Peyer's patch (tissue), 4 donors: ENCODE data around the gene RERE.

Experiments
- POLR2A ChIP-seq, 2 donors: fragments of 450-650 bp; IDR thresholded peaks; one replicate each; pipeline ENCODE4 v1.5.1; 2017; ENCODE audit warnings: antibody characterized with exemption in 2 of 2, mild to moderate bottlenecking in 2 of 2, moderate library complexity in 2 of 2
- TF ChIP-seq, protein P1 (sequence below), 6 experiments: fragments of 450-650 bp in 4 of 6; fragments of 200-600 bp in 2 of 6; sonication (generic) in 1 of 6; IDR thresholded peaks; one replicate each; pipeline ENCODE4 v1.5.1; 2017 to 2019; ENCODE audit warnings: antibody characterized with exemption in 6 of 6, mild to moderate bottlenecking in 3 of 6, moderate library complexity in 1 of 6

DNA sequence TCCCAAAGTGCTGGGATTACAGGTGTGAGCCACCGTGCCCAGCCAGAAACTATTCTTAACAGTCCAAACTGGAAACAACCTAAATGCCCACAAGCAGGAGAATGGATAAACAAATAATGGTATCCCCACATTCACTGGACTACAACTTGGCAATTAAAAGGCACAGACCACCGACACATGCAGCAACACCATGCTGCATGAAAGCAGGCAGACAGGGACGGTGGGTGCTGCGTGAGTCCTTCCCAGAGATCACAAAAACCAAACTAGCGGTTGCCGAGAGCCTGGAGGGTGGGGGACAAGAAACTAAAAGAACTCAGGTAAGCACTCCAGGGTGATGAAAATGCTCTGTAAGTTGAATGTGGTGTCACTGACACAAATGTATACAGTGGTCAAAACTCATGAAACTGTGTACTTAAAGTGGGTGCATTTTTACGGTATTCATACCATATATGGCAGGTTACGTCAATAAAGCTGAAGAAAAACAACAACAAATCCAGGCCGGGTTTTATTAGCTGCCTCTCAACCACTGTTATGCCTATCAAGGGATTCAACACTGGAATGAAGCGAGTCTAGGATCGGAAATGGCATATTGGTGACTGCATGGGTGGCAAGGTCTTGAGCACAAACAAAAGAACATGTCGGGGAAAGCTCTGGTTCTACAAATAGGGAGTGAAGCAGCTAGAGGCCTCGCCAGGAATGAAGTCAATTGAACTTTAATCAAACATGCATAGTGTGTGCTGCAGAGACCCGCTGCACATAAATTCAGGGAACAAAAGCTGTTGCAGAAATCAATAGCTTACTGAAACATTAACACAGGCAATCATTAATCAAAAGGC lies 447.2 kb downstream of the RERE start:
- TF ChIP-seq, protein P1, sequence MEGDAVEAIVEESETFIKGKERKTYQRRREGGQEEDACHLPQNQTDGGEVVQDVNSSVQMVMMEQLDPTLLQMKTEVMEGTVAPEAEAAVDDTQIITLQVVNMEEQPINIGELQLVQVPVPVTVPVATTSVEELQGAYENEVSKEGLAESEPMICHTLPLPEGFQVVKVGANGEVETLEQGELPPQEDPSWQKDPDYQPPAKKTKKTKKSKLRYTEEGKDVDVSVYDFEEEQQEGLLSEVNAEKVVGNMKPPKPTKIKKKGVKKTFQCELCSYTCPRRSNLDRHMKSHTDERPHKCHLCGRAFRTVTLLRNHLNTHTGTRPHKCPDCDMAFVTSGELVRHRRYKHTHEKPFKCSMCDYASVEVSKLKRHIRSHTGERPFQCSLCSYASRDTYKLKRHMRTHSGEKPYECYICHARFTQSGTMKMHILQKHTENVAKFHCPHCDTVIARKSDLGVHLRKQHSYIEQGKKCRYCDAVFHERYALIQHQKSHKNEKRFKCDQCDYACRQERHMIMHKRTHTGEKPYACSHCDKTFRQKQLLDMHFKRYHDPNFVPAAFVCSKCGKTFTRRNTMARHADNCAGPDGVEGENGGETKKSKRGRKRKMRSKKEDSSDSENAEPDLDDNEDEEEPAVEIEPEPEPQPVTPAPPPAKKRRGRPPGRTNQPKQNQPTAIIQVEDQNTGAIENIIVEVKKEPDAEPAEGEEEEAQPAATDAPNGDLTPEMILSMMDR (IDR thresholded peaks at IDR 0.05): no peak
- TF ChIP-seq POLR2A (IDR thresholded peaks at IDR 0.05): no peak
